Endodermal cell (in vitro differentiated cells): Measurements from ENCODE around the gene NAV2. TPM values are rescaled to one million over a fixed set of nuclear protein-coding genes. Genes with fewer than 3 reads are reported as not detected.

Source experiments
- DNase-seq: peaks from one replicate; pipeline ENCODE4 v3.0.0-alpha.2; 2017
- H3K27ac ChIP-seq: 2 replicates; pipeline ENCODE4 v1.5.1; 2013; ENCODE audit warnings: mild to moderate bottlenecking, low read depth, low read length, moderate library complexity
- H3K27me3 ChIP-seq: 2 replicates; pipeline ENCODE4 v1.6.1; 2013; ENCODE audit warnings: mild to moderate bottlenecking, low read length, moderate library complexity; ENCODE audit not compliant: insufficient read depth, control insufficient read depth, poor library complexity, severe bottlenecking
- H3K36me3 ChIP-seq: 2 replicates; pipeline ENCODE4 v1.7.0; 2013; ENCODE audit warnings: mild to moderate bottlenecking, low read length, moderate library complexity; ENCODE audit not compliant: control insufficient read depth, insufficient read depth
- H3K4me1 ChIP-seq: one replicate; pipeline ENCODE4 v1.7.0; 2013; ENCODE audit warnings: low read length; ENCODE audit not compliant: control insufficient read depth, insufficient read depth
- H3K4me3 ChIP-seq: 2 replicates; pipeline ENCODE4 v1.5.1; 2013; ENCODE audit warnings: mild to moderate bottlenecking, low read length, moderate library complexity
- H3K9ac ChIP-seq: 2 replicates; pipeline ENCODE4 v1.6.1; 2013; ENCODE audit warnings: mild to moderate bottlenecking, low read length, moderate library complexity; ENCODE audit not compliant: poor library complexity, severe bottlenecking; ENCODE audit errors: extremely low read depth
- H3K9me3 ChIP-seq: 2 replicates; pipeline ENCODE4 v1.6.1; 2013; ENCODE audit warnings: mild to moderate bottlenecking, low read length, moderate library complexity; ENCODE audit not compliant: control insufficient read depth
- H3K27ac Mint-ChIP-seq: 2 replicates; pipeline ENCODE4 v1.8.0; 2020; ENCODE audit warnings: mixed read lengths
- H3K27me3 Mint-ChIP-seq: 2 replicates; pipeline ENCODE4 v1.8.0; 2021; ENCODE audit warnings: mild to moderate bottlenecking, mixed read lengths; ENCODE audit not compliant: insufficient read depth
- H3K36me3 Mint-ChIP-seq: 2 replicates; pipeline ENCODE4 v1.8.0; 2020; ENCODE audit warnings: low read depth, mixed read lengths
- H3K4me1 Mint-ChIP-seq: 2 replicates; pipeline ENCODE4 v1.8.0; 2020; ENCODE audit warnings: mixed read lengths
- H3K4me3 Mint-ChIP-seq: 2 replicates; pipeline ENCODE4 v1.8.0; 2020; ENCODE audit warnings: mild to moderate bottlenecking, moderate library complexity, mixed read lengths
- H3K9me3 Mint-ChIP-seq: 2 replicates; pipeline ENCODE4 v1.8.0; 2020; ENCODE audit warnings: mild to moderate bottlenecking, mixed read lengths
- WGBS, 2 experiments: methylation state at CpG; one replicate each; pipeline versions ENCODE4 v1.1.5 to v1.1.7; 2013; ENCODE audit warnings: missing lambda C conversion rate in 2 of 2, mixed read lengths in 1 of 2; ENCODE audit not compliant: insufficient coverage in 1 of 2, insufficient read length in 1 of 2; 5-methylcytosine and 5-hydroxymethylcytosine counted together
- total RNA-seq, 2 donors: library from RNA; stranded (reverse); fragmentation: NEBNext Ultra II Directional in 1 of 2; extraction: Animal tissue kit (Norgen Biotek cat#: 25700) in 1 of 2; gene quantifications; 2 replicates in 1 of 2; 3 replicates in 1 of 2; pipeline ENCODE4 v1.2.1, GENCODE V29; 2021
- TF ChIP-seq, protein P1 (sequence below): fragments of 200-600 bp; sonication (generic); conservative IDR thresholded peaks from 2 replicates; pipeline ENCODE4 v1.5.0; 2021; ENCODE audit warnings: antibody characterized with exemption, mild to moderate bottlenecking

The NAV2 gene
- total RNA-seq, 2 donors from 2014 or later, result 37.1 to 42.4 TPM

GRCh38 chr11:19906126-19906525, 193.5 kb downstream of the NAV2 start:
- no peaks in the 10 kb centered on the region for H3K4me1 ChIP-seq
- Mint-ChIP-seq H3K27ac (no peak overlapping the region), H3K27me3 (no peaks in the 10 kb centered on the region), H3K9me3 (no peaks in the 10 kb centered on the region), H3K4me3 (no peak overlapping the region), H3K36me3 (no peaks in the 10 kb centered on the region), H3K4me1 (no peaks in the 10 kb centered on the region)
- H3K4me3 ChIP-seq, result no peak overlapping the region
- no peak overlapping the region for H3K9ac ChIP-seq
- DNase-seq, result no peak
- H3K27ac ChIP-seq, result no peak overlapping the region
- TF ChIP-seq, protein P1, sequence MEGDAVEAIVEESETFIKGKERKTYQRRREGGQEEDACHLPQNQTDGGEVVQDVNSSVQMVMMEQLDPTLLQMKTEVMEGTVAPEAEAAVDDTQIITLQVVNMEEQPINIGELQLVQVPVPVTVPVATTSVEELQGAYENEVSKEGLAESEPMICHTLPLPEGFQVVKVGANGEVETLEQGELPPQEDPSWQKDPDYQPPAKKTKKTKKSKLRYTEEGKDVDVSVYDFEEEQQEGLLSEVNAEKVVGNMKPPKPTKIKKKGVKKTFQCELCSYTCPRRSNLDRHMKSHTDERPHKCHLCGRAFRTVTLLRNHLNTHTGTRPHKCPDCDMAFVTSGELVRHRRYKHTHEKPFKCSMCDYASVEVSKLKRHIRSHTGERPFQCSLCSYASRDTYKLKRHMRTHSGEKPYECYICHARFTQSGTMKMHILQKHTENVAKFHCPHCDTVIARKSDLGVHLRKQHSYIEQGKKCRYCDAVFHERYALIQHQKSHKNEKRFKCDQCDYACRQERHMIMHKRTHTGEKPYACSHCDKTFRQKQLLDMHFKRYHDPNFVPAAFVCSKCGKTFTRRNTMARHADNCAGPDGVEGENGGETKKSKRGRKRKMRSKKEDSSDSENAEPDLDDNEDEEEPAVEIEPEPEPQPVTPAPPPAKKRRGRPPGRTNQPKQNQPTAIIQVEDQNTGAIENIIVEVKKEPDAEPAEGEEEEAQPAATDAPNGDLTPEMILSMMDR, result no peak
- no peaks in the 10 kb centered on the region for H3K36me3 ChIP-seq
- H3K9me3 ChIP-seq, result no peaks in the 10 kb centered on the region
- H3K27me3 ChIP-seq, result no peaks in the 10 kb centered on the region
- 91 to 94% methylated on average over 2 to 3 of the region's 3 CpGs for WGBS, 2 experiments

DNA sequence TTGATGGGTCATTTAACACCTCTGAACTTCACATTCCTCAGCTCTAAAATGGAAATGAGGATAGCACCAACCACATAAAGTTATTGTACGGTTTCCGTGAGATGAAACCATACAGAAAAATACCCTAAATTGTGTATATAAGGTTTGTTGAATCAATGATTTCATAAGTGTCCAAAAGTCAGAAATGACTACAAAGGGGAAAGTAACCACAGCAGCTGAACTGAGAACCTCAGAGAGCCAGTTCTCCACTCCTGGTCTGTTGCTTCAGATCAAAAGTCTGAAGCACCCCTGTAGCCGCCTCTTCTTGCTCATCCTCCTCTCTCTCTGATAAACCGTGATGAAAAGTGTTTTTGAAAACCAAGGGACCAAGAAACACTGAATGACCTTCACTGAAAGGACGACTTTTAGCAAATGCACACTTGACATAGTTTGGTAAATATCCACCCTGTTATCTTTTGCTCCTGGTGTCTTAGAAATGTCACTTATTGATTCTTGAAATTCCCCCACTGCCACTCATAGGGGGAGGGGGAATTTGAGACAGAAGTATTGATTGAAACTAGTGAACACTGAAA, 194.5 kb downstream of the NAV2 start:
- Mint-ChIP-seq H3K36me3 (no peaks in the 10 kb centered on the region), H3K4me3 (no peak overlapping the region), H3K27me3 (no peaks in the 10 kb centered on the region), H3K27ac (no peak overlapping the region), H3K4me1 (peaks cover under 1% of the 10 kb centered on the region), H3K9me3 (no peaks in the 10 kb centered on the region)
- H3K27ac ChIP-seq, result no peak overlapping the region
- H3K4me1 ChIP-seq, result no peaks in the 10 kb centered on the region
- H3K36me3 ChIP-seq, result no peaks in the 10 kb centered on the region
- H3K4me3 ChIP-seq, result no peak overlapping the region
- TF ChIP-seq, protein P1, result no peak
- H3K27me3 ChIP-seq, result no peaks in the 10 kb centered on the region
- WGBS, 2 experiments, result 91 to 95% methylated on average over 3 to 5 of the region's 5 CpGs
- H3K9ac ChIP-seq, result no peak overlapping the region
- no peaks in the 10 kb centered on the region for H3K9me3 ChIP-seq
- no peak for DNase-seq

DNA sequence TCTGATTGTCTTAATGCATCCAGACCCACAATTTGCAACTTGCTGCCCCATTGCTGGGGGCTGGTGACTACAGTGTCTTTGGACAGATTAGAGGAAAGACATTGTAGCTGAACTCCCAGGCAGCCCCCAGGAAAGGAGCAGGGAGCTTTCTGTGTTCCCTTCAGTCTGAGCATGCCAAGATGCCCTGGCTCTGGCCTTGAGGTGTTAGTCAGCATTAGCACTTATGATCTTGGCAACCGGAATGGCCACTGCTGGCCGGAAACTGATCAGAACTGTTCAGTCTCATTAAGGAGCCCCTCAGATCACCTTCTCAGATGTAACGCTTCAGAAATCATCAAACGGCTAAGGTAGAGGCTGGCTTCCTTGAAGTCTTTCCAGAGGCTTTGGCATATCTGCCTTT, 195.2 kb downstream of the NAV2 start:
- TF ChIP-seq, protein P1, result no peak
- no peaks in the 10 kb centered on the region for H3K9me3 Mint-ChIP-seq

More for the DNA sequence above, 195.2 kb downstream of the NAV2 start:
- no peak overlapping the region for H3K27ac ChIP-seq
- Mint-ChIP-seq H3K4me1 (peaks cover 8% of the 10 kb centered on the region), H3K27me3 (no peaks in the 10 kb centered on the region), H3K4me3 (no peak overlapping the region), H3K27ac (no peak overlapping the region), H3K36me3 (no peaks in the 10 kb centered on the region)
- WGBS, 2 experiments, result 93 to 96% methylated on average over 4 of the region's 4 CpGs
- no peak overlapping the region for H3K4me3 ChIP-seq
- no peaks in the 10 kb centered on the region for H3K27me3 ChIP-seq
- no peaks in the 10 kb centered on the region for H3K9me3 ChIP-seq
- DNase-seq, result no peak
- no peaks in the 10 kb centered on the region for H3K36me3 ChIP-seq
- no peak overlapping the region for H3K9ac ChIP-seq
- no peaks in the 10 kb centered on the region for H3K4me1 ChIP-seq
